GM03348 (cell line): ENCODE measurements around the gene HERC5.
A peak's percentile ranks its signal among the peaks of the same experiment; 100 is the strongest.
"Not testable (repeated sequence)": the region's sequence is repeated elsewhere in the genome, so short reads cannot be mapped to it uniquely, and the experiment has no call there.

Experiments used
- DNase-seq: peaks from one replicate; pipeline ENCODE4 v3.0.0; 2012; ENCODE audit warnings: low spot score

Gene HERC5

GRCh38 chr4:88522702-88523324, 65.9 kb downstream of the HERC5 start:
- peak; percentile 47 for DNase-seq

GRCh38 chr4:88523325-88524129, 66.6 kb downstream of the HERC5 start, which contains the start of gene PYURF:
Gene PYURF, minus strand, starts transcription at chr4:88523776. Its CDS starts 76 bp downstream, at chr4:88523700.
- peak; percentile 96 for DNase-seq

- DNase-seq: peak; percentile 4
These were observed 67.3 kb downstream of the HERC5 start for GRCh38 chr4:88524171-88524570.

- DNase-seq: peak; percentile 37
These were observed 69.4 kb downstream of the HERC5 start for GRCh38 chr4:88526221-88526815.

- no peak for DNase-seq
These were observed 70.9 kb downstream of the HERC5 start for GRCh38 chr4:88527787-88528186.

GRCh38 chr4:88528861-88529260, 71.9 kb downstream of the HERC5 start:
- DNase-seq: peak; percentile 7

- peak; percentile 13 for DNase-seq
These were observed 74.6 kb downstream of the HERC5 start for GRCh38 chr4:88531549-88531948.

- peak; percentile 36 for DNase-seq
These were observed 76.3 kb downstream of the HERC5 start for GRCh38 chr4:88533088-88533790.

- peak; percentile 60 for DNase-seq
These were observed 77.2 kb downstream of the HERC5 start for GRCh38 chr4:88533937-88534750.

GRCh38 chr4:88535090-88535755, 78.3 kb downstream of the HERC5 start:
- no peak for DNase-seq

- DNase-seq: no peak
These were observed 80.8 kb downstream of the HERC5 start for GRCh38 chr4:88537709-88538108.

GRCh38 chr4:88539322-88540068, 82.6 kb downstream of the HERC5 start:
- DNase-seq: not testable (repeated sequence)

GRCh38 chr4:88549815-88550214, 92.9 kb downstream of the HERC5 start:
- no peak for DNase-seq
